Cardiac muscle cell (in vitro differentiated cells and primary cell): ENCODE results near the gene GNAI1. TPM values are rescaled to one million over a fixed set of nuclear protein-coding genes. Genes with fewer than 3 reads are reported as not detected.
A peak's percentile ranks its signal among the peaks of the same experiment; 100 is the strongest.

Source experiments
- DNase-seq, 2 donors: peaks; one replicate each; pipeline versions ENCODE4 v3.0.0 to v3.0.0-alpha.2; 2010 to 2017; ENCODE audit warnings: low read depth in 1 of 2, low spot score in 1 of 2
- H3K27ac ChIP-seq: fragments of 200-600 bp; sonication (generic); 2 replicates; pipeline ENCODE4 v1.5.1; 2016
- H3K27me3 ChIP-seq: fragments of 200-600 bp; sonication (generic); 2 replicates; pipeline ENCODE4 v1.6.0; 2016; ENCODE audit warnings: control low read depth
- H3K36me3 ChIP-seq: fragments of 200-600 bp; sonication (generic); 2 replicates; pipeline ENCODE4 v1.5.1; 2016; ENCODE audit warnings: control low read depth
- H3K4me1 ChIP-seq: fragments of 200-600 bp; sonication (generic); 2 replicates; pipeline ENCODE4 v1.8.1; 2017; ENCODE audit warnings: low read depth, mild to moderate bottlenecking, mixed run types
- H3K4me3 ChIP-seq: fragments of 200-600 bp; sonication (generic); 2 replicates; pipeline ENCODE4 v1.5.1; 2016; ENCODE audit warnings: mild to moderate bottlenecking
- H3K9me3 ChIP-seq: fragments of 200-600 bp; sonication (generic); 2 replicates; pipeline ENCODE4 v1.5.1; 2017; ENCODE audit warnings: low read depth, mild to moderate bottlenecking, control low read depth
- CTCF ChIP-seq: IDR thresholded peaks from 2 replicates; pipeline ENCODE4 v1.5.1; 2012; ENCODE audit warnings: low read depth, mild to moderate bottlenecking, low read length
- polyA plus RNA-seq: library from polyadenylated mRNA; unstranded; fragments of >200 nt; fragmentation: Nextera tagmentation; extraction: Ambion mirVana; gene quantifications from 2 replicates; pipeline ENCODE4 v1.2.1, GENCODE V29; 2016
- total RNA-seq: library from RNA; depleted of rRNA; stranded (reverse); fragments of >200 nt; gene quantifications from 2 replicates; pipeline ENCODE4 v1.2.3, GENCODE V29; 2016

The GNAI1 gene
- 21.8 and 26.1 TPM in 2 replicates for total RNA-seq
- 31.8 and 38.8 TPM in 2 replicates for polyA plus RNA-seq

DNA sequence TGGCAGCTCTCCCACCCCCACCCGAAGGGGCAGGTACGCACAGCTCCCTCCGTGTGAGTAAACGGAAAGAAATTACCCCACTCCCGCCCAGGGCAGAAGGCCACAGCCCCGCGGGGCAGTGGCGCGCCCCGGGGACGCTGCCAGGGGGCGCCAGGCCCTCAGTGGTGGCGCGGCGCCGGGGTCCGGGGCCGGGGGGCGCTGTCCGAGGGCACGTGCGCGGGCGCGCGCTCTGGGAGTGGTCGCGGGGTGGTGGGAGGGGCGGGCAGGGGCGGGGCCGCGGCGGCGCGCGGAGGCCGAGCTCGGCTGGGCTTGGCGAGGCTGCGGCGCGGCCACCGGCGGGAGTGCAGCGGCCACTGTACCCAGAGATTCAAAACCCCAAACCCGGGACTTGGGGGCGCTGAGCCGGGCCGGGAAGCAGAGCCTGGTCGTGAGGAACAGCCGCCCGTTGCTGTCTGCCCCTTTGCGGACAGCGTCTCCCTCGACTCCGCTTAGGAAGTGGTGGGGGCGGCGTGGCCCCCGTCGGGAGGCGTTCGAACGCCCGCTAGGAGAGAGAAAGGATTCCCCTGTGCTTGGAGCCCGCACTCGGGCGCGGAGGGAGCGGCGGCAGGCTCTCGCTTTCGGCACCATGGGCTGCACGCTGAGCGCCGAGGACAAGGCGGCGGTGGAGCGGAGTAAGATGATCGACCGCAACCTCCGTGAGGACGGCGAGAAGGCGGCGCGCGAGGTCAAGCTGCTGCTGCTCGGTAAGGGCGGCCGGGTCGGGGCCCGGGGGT, at the start of gene GNAI1:
Gene GNAI1, plus strand, starts transcription at position 296 of the 773 bp plus-strand sequence. Its CDS starts 330 bp downstream, at position 626.
- Histone ChIP-seq H3K27me3 (no peaks in the 10 kb centered on the region), H3K4me1 (no peaks in the 10 kb centered on the region), H3K9me3 (no peaks in the 10 kb centered on the region), H3K27ac (peak within 1 kb of the TSS; percentile 44), H3K36me3 (no peaks in the 10 kb centered on the region), H3K4me3 (peak within 1 kb of the TSS; percentile 89)
- TF ChIP-seq CTCF = peak; percentile 36
- DNase-seq = peak; percentile 87 to 90

DNA sequence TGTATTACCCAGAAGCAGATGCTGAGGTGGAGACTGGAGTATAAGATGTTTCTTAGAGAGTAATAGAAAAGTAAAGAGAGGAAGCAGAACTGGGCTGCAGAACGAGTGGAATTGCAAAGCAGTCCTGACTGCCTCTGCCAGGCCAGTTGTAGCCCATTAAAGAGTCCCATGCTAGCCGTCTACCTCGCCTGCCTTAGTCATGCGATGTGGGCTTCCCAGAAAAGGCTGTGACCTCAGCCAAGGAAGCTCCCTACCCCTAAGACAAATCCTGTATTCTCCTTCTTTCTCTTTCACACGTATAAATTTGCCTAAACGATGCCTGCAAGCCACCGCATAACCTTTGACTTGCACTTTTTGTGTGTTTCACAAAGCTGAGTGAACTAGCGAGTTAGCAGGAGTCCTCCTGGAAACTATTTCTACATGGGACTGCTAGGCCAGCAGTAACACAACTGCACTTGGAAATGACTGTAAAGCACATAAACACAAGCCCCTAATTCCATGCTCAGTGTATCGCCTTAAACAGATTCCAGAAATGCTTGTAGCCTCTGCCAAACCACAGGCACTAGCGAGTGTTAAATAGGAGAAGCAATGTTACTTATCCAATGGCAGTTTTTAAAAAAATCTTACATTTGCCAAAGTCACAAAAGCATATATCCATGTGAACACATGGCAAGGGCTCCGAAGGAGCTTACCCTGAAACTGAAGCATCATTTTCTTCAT, 47.4 kb upstream of the GNAI1 start:
- H3K36me3 ChIP-seq = no peaks in the 10 kb centered on the region
- peak in 1 of 2 donors; percentile 94 for DNase-seq
- H3K9me3 ChIP-seq = no peaks in the 10 kb centered on the region
- H3K4me1 ChIP-seq = no peaks in the 10 kb centered on the region
- no peaks in the 10 kb centered on the region for H3K27me3 ChIP-seq
- no peak overlapping the region for H3K4me3 ChIP-seq
- TF ChIP-seq CTCF = no peak
- no peak overlapping the region for H3K27ac ChIP-seq

DNA sequence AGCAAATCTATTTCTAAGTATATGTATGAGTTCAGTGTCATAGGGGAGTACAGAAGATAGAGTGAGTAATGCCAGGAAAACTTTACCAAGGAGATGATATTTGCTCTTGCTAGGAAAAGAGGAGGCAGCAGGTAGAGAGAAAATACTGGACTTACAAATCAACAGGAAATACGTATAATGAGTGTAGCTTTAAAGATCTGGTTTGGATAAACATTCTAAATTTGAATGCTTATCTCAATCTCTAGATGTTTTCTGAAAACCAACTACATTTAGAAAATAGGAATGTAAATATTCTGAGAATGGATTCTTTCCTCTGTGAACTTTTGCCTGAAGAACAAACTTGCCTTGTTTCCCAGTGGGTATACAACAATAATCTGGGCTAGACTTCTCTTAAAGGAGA, 46.9 kb upstream of the GNAI1 start:
- Histone ChIP-seq H3K9me3 (no peaks in the 10 kb centered on the region), H3K36me3 (no peaks in the 10 kb centered on the region), H3K27ac (no peak overlapping the region), H3K4me1 (no peaks in the 10 kb centered on the region), H3K27me3 (no peaks in the 10 kb centered on the region), H3K4me3 (no peak overlapping the region)
- no peak for DNase-seq
- no peak for TF ChIP-seq CTCF

DNA sequence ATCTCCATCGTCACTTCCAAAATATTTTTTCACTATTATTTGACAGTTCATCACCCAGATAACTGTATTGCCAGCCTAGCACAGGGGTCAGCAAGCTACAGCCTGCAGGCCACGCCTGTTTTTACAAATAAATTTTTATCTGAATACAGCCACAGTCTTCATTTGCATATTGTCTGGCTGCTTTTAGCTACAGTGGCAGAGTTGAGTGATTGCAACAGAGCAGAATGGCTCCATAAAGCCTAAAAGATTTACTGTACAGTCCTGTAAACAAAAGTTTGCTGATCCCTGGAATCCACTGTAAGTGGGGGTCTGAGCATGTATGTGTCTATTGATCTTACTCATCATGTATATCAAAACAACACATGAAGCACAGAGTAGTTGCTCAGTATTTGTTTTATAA, 45.9 kb upstream of the GNAI1 start:
- Histone ChIP-seq H3K27ac (no peak overlapping the region), H3K36me3 (no peaks in the 10 kb centered on the region), H3K4me3 (no peak overlapping the region), H3K9me3 (no peaks in the 10 kb centered on the region), H3K27me3 (no peaks in the 10 kb centered on the region), H3K4me1 (no peaks in the 10 kb centered on the region)
- no peak for TF ChIP-seq CTCF
- DNase-seq = peak in 1 of 2 donors; percentile 56

GRCh38 chr7:80089366-80089765, 45.3 kb upstream of the GNAI1 start:
- no peak for TF ChIP-seq CTCF
- no peaks in the 10 kb centered on the region for H3K4me1 ChIP-seq
- H3K36me3 ChIP-seq = no peaks in the 10 kb centered on the region
- no peaks in the 10 kb centered on the region for H3K9me3 ChIP-seq
- H3K27ac ChIP-seq = no peak overlapping the region
- DNase-seq = peak in 1 of 2 donors; percentile 36
- H3K4me3 ChIP-seq = no peak overlapping the region
- no peaks in the 10 kb centered on the region for H3K27me3 ChIP-seq
